ENCODE results near the gene ARPC2. TPM values are rescaled to one million over a fixed set of nuclear protein-coding genes. Genes with fewer than 3 reads are reported as not detected.

The ARPC2 gene
- total RNA-seq, 3 donors from 2014 or later (not counting 1 experiment from before 2014, with no cell fraction given), result 824 to 880 (median 830) TPM

DNA sequence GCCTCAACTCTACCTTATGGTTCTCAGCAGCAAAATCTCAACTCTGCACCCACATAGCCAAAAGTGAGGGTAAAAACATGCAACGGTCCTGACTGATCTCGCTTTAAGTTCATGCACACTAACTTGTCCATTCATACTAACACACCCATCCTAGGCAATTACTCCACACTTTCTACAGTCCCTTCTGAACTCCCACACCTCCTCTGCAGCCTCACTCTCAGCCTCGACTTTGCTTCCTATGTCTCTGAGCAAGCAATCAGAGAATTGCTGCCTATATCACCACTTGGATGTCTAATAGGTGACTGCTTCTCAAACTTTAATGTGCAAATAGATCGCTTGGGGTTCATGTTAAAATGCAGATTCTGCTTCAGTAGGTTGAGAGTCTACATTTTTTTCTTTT is 83.2 kb downstream of the ARPC2 start:
- 87% methylated on average over 3 of the region's 4 CpGs for WGBS (ENCODE audit: insufficient coverage)
- Mint-ChIP-seq H3K27ac (no peak overlapping the region), H3K4me3 (no peak overlapping the region), H3K36me3 (no peaks in the 10 kb centered on the region), H3K9me3 (no peaks in the 10 kb centered on the region), H3K4me1 (peaks cover 7% of the 10 kb centered on the region in 2 donors), H3K27me3 (ENCODE audit: low read depth in 2 of 2) (no peaks in the 10 kb centered on the region)
- no peaks in the 10 kb centered on the region for H3K36me3 ChIP-seq (ENCODE audit: control insufficient read depth, insufficient read depth, low read length)
- ATAC-seq (no peak), DNase-seq (no peak)
- intact Hi-C loops (cut with micrococcal nuclease), result loop anchor here (2.0 kb wide), 4 partner anchors 13 to 217 kb away; partner anchors contain the start of gene CATIP
- H3K27me3 ChIP-seq (ENCODE audit: control insufficient read depth, insufficient read depth, low read length), result no peaks in the 10 kb centered on the region
- TF ChIP-seq, protein P1, sequence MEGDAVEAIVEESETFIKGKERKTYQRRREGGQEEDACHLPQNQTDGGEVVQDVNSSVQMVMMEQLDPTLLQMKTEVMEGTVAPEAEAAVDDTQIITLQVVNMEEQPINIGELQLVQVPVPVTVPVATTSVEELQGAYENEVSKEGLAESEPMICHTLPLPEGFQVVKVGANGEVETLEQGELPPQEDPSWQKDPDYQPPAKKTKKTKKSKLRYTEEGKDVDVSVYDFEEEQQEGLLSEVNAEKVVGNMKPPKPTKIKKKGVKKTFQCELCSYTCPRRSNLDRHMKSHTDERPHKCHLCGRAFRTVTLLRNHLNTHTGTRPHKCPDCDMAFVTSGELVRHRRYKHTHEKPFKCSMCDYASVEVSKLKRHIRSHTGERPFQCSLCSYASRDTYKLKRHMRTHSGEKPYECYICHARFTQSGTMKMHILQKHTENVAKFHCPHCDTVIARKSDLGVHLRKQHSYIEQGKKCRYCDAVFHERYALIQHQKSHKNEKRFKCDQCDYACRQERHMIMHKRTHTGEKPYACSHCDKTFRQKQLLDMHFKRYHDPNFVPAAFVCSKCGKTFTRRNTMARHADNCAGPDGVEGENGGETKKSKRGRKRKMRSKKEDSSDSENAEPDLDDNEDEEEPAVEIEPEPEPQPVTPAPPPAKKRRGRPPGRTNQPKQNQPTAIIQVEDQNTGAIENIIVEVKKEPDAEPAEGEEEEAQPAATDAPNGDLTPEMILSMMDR (IDR thresholded peaks at IDR 0.05), result no peak
- no peak overlapping the region for H3K27ac ChIP-seq (ENCODE audit: low read length)
- H3K9me3 ChIP-seq (ENCODE audit: control insufficient read depth, insufficient read depth, low read length), result no peaks in the 10 kb centered on the region
- no peak overlapping the region for H3K4me3 ChIP-seq (ENCODE audit: low read length)
- H3K4me1 ChIP-seq (ENCODE audit: control insufficient read depth, insufficient read depth, low read length), result peaks cover 7% of the 10 kb centered on the region

DNA sequence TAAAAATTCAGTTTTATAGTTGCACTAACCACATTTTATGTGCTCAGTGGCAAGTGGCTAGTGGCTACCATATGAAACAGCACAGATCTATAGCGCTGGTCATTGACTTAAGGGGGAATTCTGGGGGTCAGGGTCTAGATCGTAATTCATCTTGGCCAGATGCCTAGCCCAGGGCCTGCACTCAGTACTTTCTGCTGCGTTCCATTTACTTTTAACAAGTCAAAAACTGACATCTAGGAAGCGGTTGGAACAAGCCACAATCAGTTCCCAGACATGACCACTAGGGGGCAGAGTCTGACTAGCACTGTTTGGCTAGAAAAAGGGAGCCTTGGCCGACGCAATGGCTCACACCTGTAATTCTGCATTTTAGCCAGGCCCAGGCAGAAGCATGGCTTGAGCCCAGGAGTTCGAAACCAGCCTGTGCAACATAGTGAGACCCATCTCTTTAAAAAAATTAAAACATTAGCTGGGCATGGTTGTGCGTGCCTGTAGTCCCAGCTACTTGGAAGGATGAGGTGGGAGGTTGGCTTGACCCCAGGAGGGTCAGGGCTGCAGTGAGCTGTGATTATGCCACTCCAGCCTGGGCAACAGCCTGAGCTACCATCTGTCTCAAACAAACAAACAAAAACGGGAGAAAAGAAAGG is 84.3 kb downstream of the ARPC2 start:
- intact Hi-C loops (cut with micrococcal nuclease), result loop anchor here (1.0 to 2.0 kb wide), 6 partner anchors 14 to 347 kb away; partner anchors contain the start of gene CATIP

More for the DNA sequence above, 84.3 kb downstream of the ARPC2 start:
- no peak overlapping the region for H3K27ac ChIP-seq (ENCODE audit: low read length)
- H3K9me3 ChIP-seq (ENCODE audit: control insufficient read depth, insufficient read depth, low read length), result no peaks in the 10 kb centered on the region
- no peaks in the 10 kb centered on the region for H3K36me3 ChIP-seq (ENCODE audit: control insufficient read depth, insufficient read depth, low read length)
- H3K4me3 Mint-ChIP-seq, result no peak overlapping the region
- ATAC-seq, result peak; percentile 97 to 99 (median 98)
- peaks cover 7% of the 10 kb centered on the region for H3K4me1 ChIP-seq (ENCODE audit: control insufficient read depth, insufficient read depth, low read length)
- H3K27me3 Mint-ChIP-seq (ENCODE audit: low read depth in 2 of 2), result no peaks in the 10 kb centered on the region
- H3K9me3 Mint-ChIP-seq, result no peaks in the 10 kb centered on the region
- WGBS (ENCODE audit: insufficient coverage), result 8% methylated on average over 8 of the region's 9 CpGs
- no peaks in the 10 kb centered on the region for H3K27me3 ChIP-seq (ENCODE audit: control insufficient read depth, insufficient read depth, low read length)
- peaks cover 7% of the 10 kb centered on the region in 2 donors for H3K4me1 Mint-ChIP-seq
- TF ChIP-seq, protein P1 (IDR thresholded peaks at IDR 0.05), result peak; percentile 92
- DNase-seq, result peak; percentile 78 to 94
- H3K36me3 Mint-ChIP-seq, result no peaks in the 10 kb centered on the region
- peak overlapping the region; percentile 45 to 51 for H3K27ac Mint-ChIP-seq
- no peak overlapping the region for H3K4me3 ChIP-seq (ENCODE audit: low read length)

Other genes with a start within 250 kb of the ARPC2 start
- gene TNS1, start 214.2 kb upstream of the ARPC2 start, total RNA-seq, result 1 to 10 TPM; 1.1 to 3.0 (median 2.1) TPM
- gene RUFY4, start 147.9 kb upstream of the ARPC2 start, total RNA-seq, result 1 to 10 TPM in 2 of 3 donors, under 1 TPM in 1; 0.82 to 3.1 (median 1.8) TPM
- gene CXCR2, start 91.2 kb upstream of the ARPC2 start, total RNA-seq, result 10 to 100 TPM; 24.3 to 35.3 (median 25.8) TPM
- gene CXCR1, start 50.2 kb upstream of the ARPC2 start, total RNA-seq, result 10 to 100 TPM in 2 of 3 donors, 1 to 10 TPM in 1; 9.1 to 19.2 (median 10.6) TPM
- 1 to 10 TPM; 1.4 to 3.3 (median 2.6) TPM for gene GPBAR1, start 43.8 kb downstream of the ARPC2 start, total RNA-seq
- gene AAMP, start 52.9 kb downstream of the ARPC2 start, total RNA-seq, result 10 to 100 TPM; 52.5 to 61.6 (median 60.0) TPM
- 10 to 100 TPM; 18.8 to 21.3 (median 18.9) TPM for gene PNKD, start 53.3 kb downstream of the ARPC2 start, total RNA-seq
- 100 to 1,000 TPM in 1 of 3 donors, 10 to 100 TPM in 2; 84.9 to 107 (median 95.1) TPM for gene TMBIM1, start 75.3 kb downstream of the ARPC2 start, total RNA-seq
- under 1 TPM in 1 of 3 donors, not detected in 2; 0.26 TPM for gene CATIP, start 139.7 kb downstream of the ARPC2 start, total RNA-seq
- gene SLC11A1, start 165.1 kb downstream of the ARPC2 start, total RNA-seq, result 10 to 100 TPM; 17.9 to 53.5 (median 35.5) TPM
- 100 to 1,000 TPM; 223 to 273 (median 228) TPM for gene CTDSP1, start 182.7 kb downstream of the ARPC2 start, total RNA-seq
- gene VIL1, start 201.9 kb downstream of the ARPC2 start, total RNA-seq, result 1 to 10 TPM; 1.5 to 1.8 (median 1.6) TPM